NOMO-1 (cell line): Measurements from ENCODE around the gene SLC8B1.

Experiments used
- DNase-seq, 2 experiments: peaks; one replicate each; lab custom pipeline; 2025; ENCODE audit not compliant: unreplicated experiment in 2 of 2; lab: John Stamatoyannopoulos, UW

Gene SLC8B1

GRCh38 chr12:113249546-113249945 lies 85.4 kb downstream of the SLC8B1 start:
- no peak for DNase-seq

- DNase-seq, result no peak
Measured at GRCh38 chr12:113248842-113249435, 86.0 kb downstream of the SLC8B1 start.
